Stimulated activated CD8-positive, alpha-beta memory T cell treated with anti-CD3 and anti-CD28 coated beads, Interleukin-15, amount 100 ng/mL, for 24 hours (primary cell): ENCODE results near the gene SMAD6.

Source experiments
- DNase-seq: peaks from one replicate; pipeline ENCODE4 v3.0.0-alpha.2; 2020; ENCODE audit warnings: low read depth

SMAD6 gene

GRCh38 chr15:66775127-66776105 is 73.4 kb downstream of the SMAD6 start:
- no peak for DNase-seq

GRCh38 chr15:66777054-66777453 is 75.0 kb downstream of the SMAD6 start:
- DNase-seq, result no peak

GRCh38 chr15:66777596-66778313 is 75.7 kb downstream of the SMAD6 start:
- DNase-seq, result no peak

GRCh38 chr15:66778314-66778665 is 76.3 kb downstream of the SMAD6 start:
- DNase-seq, result no peak

GRCh38 chr15:66778716-66779115 is 76.7 kb downstream of the SMAD6 start:
- DNase-seq, result no peak

GRCh38 chr15:66779331-66780009 is 77.4 kb downstream of the SMAD6 start:
- no peak for DNase-seq

- DNase-seq, result no peak
Observed at GRCh38 chr15:66780172-66780972, 78.3 kb downstream of the SMAD6 start.

GRCh38 chr15:66780973-66781718 is 79.1 kb downstream of the SMAD6 start:
- no peak for DNase-seq

GRCh38 chr15:66782785-66783184 is 80.7 kb downstream of the SMAD6 start:
- no peak for DNase-seq

GRCh38 chr15:66783314-66783713 is 81.3 kb downstream of the SMAD6 start:
- DNase-seq, result no peak

- DNase-seq, result no peak
Observed at GRCh38 chr15:66783725-66784124, 81.7 kb downstream of the SMAD6 start.

- no peak for DNase-seq
Observed at GRCh38 chr15:66784174-66784573, 82.1 kb downstream of the SMAD6 start.

- DNase-seq, result no peak
Observed at GRCh38 chr15:66785637-66786036, 83.6 kb downstream of the SMAD6 start.

- no peak for DNase-seq
Observed at GRCh38 chr15:66786222-66786621, 84.2 kb downstream of the SMAD6 start.

GRCh38 chr15:66786708-66787488 is 84.9 kb downstream of the SMAD6 start:
- no peak for DNase-seq

GRCh38 chr15:66787489-66787871 is 85.4 kb downstream of the SMAD6 start:
- no peak for DNase-seq

- no peak for DNase-seq
Observed at GRCh38 chr15:66788024-66788423, 86.0 kb downstream of the SMAD6 start.

GRCh38 chr15:66789029-66790025 is 87.3 kb downstream of the SMAD6 start:
- DNase-seq, result no peak

- DNase-seq, result no peak
Observed at GRCh38 chr15:66795851-66796250, 93.8 kb downstream of the SMAD6 start.
